HPDE6-E6E7 (cell line): Measurements from ENCODE around the gene PCYT1B.

Experiments
- DNase-seq: peaks from one replicate; pipeline ENCODE4 v3.0.0; 2011; ENCODE audit warnings: missing footprints; ENCODE audit errors: extremely low spot score

The PCYT1B gene

DNA sequence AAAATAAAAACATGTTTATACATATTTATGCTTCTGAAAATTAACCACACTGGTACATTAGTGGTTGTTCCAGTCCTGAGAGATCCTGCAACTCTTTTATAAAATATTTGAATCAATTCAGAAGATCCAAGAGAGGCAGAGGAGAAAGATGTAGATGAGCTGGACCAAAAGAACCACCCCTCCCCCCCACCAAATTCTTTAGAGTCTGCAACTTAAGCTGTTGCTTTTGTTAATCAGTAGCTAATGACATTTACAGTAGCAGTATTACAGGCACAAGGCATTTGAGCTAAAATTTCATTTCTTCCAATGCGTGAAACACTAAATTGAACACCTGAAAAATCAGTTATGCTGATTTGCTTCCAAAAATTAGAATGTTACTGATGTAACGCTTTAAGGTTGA is 120.5 kb downstream of the PCYT1B start:
- no peak for DNase-seq

DNA sequence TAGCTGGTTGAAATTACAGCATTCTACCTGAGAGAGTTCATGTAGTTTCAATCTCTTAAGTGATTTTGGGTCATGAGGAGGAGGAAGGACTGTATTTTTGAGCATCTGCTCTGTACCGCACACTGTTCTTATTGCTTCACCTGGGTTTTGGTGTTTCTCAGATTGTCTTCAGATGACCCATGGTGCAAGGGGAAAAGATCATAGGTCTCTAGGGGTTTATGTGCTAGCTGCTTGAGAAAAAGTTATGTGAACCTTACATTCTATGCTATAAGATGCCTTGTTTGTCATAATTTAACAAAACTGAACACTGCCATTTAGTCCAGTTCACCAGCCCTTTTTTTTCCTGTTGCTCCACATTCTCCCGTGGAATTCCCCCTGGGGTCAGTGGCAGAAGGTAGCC is 121.7 kb downstream of the PCYT1B start:
- DNase-seq: no peak

DNA sequence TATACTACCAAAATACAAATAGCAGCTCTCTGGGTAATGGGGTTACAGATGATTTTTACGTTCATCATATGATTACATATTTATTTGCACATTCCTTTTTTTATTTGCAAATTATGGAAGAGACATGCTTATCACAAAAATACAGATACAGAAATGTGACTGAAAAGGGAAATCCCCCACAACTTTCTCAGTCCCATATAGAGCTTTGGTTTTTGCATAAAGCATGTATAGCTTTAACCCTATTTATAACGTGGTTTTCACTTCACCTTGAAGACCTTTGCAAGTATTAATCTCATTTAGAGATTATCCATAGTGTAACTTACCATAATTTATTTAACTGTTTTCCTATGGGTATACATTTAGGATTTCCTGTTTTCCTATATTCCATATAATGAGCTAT is 126.7 kb downstream of the PCYT1B start:
- no peak for DNase-seq

DNA sequence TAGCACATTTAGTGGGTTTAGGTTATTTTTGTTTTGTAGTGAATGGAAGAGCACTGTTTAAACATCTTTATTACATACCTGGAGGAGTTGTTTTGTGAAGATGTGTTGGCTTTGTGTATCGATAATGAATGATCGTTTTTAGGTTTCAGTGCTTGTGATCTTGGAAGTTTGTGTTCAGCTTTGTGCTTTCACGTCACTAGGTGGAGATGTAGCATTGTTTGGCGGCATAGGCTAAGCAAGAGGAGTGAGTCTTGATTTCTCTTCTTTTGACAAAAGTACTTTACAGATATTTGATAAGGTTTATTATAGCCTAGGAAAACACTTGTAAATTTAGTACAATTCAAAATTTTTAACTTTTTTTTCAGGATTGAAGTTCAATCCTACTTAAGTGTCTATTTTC is 131.7 kb downstream of the PCYT1B start:
- DNase-seq: no peak

DNA sequence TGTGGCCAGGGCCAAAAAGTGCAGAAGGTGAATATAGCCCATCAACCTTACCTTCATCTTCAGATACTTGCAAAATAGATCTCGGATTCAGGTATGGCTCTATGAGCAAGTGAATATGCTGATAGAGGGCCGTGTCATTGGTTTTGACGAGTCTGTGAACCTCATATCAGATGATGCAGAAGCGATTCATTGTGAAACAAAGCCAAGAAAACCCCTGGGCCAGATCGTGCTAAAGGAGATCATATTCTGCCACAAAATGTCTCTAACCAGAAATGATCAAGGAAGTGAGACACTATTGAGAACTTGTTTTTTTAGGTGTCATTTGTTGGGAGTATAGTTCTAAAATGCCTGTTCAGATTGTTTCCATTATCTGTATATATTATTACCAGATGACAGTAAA is 133.7 kb downstream of the PCYT1B start:
- no peak for DNase-seq

DNA sequence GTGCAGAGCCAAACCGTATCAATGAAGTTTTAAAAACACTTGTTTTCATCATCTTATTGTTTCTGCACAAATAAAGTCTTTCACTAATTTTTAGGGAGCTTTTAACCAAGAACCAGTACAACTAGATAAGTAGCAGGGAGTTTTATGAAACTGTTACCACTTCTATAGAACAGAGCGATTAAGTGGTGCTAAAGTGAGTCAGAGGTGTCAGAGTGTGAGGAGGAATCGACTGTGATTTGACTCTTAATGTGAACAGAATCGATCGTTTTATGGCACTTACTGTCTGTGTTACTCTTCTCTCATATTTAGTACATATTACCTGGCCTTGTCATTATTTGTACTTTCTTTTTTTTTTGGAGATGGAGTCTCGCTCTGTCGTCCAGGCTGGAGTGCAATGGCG is 138.8 kb downstream of the PCYT1B start:
- DNase-seq: no peak
